Kasumi-1 (cell line): ENCODE results near the gene RNF14.
"Not testable (repeated sequence)": the region's sequence is repeated elsewhere in the genome, so short reads cannot be mapped to it uniquely, and the experiment has no call there.

Source experiments
- DNase-seq, 2 experiments: peaks; one replicate each; lab custom pipeline; 2025; lab: John Stamatoyannopoulos, UW

The RNF14 gene, protein sequence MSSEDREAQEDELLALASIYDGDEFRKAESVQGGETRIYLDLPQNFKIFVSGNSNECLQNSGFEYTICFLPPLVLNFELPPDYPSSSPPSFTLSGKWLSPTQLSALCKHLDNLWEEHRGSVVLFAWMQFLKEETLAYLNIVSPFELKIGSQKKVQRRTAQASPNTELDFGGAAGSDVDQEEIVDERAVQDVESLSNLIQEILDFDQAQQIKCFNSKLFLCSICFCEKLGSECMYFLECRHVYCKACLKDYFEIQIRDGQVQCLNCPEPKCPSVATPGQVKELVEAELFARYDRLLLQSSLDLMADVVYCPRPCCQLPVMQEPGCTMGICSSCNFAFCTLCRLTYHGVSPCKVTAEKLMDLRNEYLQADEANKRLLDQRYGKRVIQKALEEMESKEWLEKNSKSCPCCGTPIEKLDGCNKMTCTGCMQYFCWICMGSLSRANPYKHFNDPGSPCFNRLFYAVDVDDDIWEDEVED

DNA sequence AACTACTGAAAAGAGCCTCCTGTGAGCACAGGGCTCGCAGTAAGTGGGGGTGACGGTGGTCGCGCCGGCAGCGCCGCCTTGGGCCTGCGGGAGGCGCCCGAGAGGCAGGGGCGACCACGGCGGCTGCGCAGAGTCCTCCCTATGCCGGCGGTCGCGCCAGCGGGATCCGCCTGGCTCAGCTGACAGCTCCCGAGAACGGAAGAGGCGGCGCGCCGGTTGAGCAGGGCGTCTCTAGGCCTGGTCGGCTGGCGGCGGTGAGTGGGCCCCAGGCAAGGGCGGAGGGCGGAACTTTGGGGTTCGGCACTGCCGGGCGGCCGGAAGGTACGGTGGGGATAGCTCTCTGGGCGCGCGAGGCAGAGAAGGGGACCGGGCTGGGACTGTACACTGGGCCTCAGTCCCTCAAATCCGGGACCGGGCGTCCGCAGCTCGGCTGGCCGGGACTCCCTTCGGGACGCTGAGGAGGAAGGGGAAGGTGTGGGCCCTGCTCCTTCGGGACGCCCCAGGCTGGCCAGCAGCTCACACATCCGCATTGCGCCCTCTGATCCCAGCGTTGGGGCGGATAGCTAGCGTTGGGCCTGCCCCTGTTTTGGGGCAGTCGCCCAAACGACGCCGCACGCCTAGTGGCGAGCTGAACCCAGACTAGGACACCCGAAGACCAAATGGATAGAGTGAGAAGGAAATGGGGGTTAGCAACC is at the start of gene RNF14:
TSS of gene RNF14 (plus strand) at position 192 of the 695 bp plus-strand sequence. CDS start 4,484 bp downstream, outside the sequence.
- peak; percentile 95 to 97 for DNase-seq

DNA sequence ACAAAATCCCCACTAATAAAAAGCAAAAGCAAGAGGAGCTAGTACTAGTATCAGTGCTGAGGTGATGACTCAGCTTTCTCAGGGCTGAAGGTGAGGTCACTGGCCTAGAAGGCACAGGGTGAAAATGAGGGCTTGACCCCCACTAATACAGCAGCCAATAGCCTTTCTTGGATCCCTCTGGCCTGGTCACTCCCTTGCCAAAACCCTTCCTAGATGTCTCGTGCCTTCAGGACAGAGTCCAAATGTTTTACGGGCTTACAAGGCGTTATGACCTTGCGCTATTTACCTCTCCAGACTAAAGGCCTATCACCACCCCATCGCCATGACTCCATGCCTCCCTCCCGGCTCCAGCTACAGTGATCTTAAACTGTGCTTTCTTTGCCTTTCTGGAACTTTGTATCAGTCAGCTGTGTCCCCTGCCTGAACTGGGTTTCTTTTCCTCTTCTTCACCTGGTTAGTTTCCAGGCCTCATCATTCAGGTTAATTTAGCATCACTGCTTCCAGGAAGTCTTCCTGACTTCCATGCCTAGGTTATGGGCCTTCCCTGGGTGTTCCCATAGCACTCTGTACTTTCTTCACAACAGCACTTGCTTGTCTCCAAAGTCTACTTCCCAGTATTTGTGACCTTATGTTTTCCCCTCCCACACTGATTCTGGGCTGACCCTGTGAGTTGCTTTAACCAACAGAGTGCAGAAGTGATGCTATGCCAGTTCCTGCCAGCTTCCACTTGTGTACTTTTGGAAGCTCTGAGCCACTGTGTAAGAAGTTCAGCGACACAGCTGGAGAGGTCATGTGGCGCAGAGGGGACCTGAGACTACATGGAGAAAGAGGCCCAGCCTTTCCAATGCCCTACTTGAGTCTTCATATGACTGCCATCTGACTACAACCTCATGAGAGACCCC is 49.4 kb upstream of the RNF14 start:
- DNase-seq: no peak

DNA sequence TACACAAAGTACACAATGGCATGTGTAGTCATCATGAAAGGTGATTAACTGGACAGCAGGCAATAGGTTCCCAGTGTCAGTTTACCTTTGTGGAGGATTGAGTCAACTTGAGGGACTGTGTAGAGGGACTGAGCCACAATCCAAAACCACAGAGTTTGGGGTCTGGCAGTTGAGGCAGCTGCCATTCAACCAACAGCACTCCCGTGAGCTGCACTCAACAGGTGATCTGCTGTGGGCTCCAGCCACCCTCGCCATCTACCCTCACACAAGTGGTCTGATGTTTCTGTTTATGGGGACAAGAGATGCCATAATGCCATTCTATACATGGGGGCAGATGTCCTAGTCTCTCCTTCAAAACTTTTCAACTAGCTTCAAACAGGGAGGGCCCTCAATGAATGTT is 48.1 kb upstream of the RNF14 start:
- DNase-seq: no peak

DNA sequence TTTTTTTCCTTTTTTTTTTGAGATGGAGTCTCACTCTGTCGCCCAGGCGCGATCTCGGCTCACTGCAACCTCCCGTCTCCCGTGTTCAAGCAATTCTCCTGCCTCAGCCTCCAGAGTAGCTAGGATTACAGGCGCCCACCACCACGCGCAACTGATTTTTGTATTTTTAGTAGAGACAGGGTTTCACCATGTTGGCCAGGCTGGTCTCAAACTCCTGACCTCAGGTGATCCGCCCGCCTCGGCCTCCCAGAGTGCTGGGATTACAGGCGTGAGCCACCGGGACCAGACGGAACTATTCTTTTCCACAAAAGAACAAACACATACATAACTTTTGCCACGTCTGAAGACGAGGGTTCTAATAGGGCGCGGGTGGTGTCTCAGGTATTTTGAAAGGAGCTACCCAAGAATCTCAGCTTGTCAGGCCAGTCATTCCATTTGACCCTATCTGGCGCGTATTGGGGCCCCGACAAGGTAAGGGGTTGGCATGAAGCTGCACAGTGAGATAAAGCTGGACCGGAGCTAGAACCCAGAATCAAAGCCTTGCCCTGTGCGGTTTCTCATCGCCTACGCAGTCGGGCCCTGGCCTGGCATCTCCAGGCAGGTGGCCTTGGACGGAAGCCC is 46.0 kb upstream of the RNF14 start:
- DNase-seq: not testable (repeated sequence)

DNA sequence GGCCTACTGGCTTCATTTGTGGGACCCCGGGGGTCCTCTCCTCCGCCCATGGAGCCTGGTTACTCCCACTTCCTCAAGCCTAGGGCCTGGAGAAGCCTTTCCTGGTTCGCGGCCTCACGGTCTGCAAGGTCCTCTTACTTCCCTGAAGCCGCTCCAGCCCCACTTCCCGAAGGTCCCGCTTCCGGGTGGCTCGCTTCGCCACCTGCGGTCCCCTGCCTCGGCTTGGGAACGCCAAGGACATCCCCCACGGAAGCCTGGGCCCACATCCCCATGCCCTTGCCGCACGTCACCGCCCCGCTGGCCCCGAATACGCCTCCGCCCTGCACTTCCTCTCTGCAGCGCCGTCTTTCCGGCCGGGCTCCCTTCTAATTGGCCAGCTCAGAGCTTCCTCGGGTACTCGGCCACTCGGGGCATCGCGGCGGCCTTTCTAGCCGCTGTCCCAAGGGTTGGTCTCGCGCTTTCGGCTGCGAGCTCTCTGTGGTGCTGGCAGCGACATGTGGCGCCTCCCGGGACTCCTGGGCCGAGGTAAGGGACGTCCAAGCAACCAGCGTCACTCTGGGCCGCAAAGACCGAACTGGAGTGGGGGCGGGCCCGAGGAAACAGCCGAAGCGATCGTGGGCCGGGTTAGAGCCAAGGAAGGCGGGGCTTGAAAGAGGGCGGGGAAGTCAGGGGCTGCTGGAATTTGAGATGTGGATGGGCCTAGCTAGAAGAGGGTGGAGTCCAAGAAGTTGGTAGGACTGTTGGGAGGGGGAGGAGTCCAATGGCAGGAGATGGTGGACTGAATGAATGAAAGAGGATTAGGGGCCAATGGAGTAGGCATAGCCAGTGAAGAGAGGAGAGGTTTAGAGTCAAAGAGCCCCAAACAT is 45.2 kb upstream of the RNF14 start, which contains the start of gene DELE1:
TSS of gene DELE1 (plus strand) at position 424 of the 866 bp plus-strand sequence. CDS start at position 495, 71 bp downstream.
- peak; percentile 96 to 98 for DNase-seq

DNA sequence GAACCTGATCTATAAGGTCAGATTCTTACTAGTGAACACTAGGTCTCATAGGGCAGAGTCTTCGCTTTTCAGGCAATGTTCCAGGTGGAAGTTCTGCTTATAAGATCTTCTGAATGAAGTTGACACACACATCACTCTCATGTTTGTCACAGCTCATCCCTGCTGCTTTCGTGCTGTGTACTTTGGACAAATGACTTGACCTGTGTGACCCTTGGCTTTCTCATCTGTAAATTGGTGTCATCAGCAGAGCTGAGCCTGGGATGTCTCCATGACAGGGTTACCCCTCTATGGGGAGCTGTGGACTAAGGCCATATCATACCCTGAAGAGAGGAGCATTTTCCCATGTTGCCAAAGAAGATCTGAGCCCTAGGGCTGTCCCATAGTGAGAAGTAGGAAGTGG is 42.5 kb upstream of the RNF14 start:
- no peak for DNase-seq

DNA sequence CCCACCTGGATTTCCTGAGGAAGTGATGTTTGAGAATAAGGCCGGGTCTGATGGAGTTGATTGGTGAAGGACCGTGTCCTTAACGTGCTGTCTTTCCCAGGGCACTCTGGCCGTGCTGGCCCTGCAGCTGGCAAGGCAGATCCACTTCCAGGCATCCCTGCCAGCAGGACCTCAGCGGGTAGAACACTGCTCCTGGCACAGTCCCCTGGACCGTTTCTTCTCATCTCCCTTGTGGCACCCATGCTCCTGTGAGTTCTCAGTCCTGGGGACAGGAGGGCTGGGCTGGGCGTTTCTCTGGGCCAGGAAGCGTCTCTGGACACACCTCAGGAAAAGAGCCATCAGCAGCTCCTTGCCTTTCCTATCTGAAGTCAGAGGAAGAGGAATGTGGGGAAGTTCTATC is 40.9 kb upstream of the RNF14 start:
- no peak for DNase-seq

DNA sequence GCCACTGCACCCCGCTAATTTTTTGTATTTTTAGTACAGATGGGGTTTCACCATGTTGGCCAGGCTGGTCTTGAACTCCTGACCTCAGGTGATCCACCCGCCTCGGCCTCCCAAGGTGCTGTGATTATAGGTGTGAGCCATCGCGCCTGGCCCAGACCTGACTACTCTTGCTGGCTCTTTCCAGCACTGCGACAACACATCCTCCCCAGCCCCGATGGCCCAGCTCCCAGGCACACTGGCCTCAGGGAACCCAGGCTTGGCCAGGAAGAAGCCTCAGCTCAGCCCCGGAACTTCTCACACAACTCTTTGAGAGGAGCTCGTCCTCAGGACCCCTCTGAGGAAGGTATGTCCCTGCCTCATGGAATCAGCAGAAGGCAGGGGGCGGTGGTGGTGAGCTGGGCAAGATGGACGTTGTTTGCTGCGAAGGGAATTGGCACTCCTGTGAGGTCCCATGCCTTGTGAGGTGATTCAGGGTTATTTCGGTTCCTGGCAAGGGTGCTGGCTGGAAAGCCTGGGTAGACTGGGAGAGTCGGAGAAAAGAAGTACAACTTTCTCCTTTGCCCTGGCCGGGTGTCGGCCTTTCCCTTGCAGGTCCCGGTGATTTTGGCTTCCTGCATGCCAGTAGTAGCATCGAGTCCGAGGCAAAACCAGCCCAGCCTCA is 39.4 kb upstream of the RNF14 start:
- no peak for DNase-seq

DNA sequence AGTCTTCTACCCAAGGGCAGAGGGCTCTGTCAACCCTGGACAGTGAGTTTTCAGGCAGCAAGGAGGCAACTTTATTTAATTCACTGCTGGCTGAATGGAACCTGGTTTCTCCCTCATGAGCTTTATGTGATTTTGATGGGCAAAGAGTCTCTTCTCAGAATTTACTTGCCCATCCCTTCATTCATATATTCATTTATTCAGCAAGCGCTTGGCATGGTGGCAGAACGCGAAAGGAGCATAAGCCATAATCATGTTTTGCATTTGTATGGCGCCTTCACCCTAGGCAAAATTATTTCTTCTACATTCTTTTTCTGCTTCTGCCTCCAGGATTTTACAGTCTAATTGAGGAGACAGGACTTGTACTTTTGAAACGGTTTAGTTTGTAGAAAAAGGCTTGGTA is 37.2 kb upstream of the RNF14 start:
- DNase-seq: no peak

DNA sequence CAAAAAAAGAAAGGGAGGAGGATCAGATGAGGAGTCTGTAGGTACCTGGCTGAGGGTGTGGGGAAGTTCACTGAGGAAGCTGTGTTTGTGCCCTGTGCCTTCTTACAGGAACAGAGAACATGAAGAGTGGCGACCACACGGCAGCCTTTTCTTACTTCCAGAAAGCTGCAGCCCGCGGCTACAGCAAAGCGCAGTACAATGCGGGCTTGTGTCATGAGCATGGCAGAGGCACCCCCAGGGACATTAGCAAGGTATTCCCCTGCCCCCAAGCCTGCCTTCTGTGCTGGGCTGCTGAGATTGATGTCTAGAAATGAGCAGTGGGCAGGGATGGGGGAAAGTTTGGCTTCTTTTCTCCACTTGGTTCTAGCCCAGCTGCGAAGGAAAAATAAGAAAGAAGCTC is 35.8 kb upstream of the RNF14 start:
- no peak for DNase-seq

DNA sequence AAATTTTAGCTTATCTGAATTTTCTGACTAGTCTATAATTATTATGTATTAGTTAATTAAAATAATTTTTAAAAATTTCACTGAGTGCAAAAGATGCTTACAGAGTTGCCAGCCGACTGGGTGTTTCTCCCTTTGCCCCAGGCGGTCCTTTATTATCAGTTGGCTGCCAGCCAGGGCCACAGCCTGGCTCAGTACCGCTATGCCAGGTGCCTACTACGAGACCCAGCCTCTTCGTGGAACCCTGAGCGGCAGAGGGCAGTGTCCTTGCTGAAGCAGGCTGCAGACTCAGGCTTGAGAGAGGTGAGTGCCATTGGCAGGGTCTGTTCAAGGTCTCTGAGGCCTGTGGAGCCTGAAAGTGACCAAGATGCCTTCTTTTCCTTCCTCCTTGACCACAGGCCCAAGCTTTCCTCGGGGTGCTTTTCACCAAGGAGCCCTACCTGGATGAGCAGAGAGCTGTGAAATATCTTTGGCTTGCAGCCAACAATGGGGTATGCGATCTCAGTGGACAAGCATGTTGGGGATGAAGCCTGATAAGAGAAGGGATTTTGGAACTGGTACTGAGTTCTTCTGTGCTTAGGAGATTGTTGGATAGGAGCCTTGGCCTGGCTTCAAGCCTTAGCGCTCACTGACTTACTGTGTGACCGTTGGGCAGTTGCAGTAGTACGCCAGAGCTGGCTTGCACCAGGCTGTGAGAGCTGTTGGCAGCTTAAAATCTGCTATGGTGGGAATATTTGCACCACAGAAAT is 34.6 kb upstream of the RNF14 start:
- no peak for DNase-seq

DNA sequence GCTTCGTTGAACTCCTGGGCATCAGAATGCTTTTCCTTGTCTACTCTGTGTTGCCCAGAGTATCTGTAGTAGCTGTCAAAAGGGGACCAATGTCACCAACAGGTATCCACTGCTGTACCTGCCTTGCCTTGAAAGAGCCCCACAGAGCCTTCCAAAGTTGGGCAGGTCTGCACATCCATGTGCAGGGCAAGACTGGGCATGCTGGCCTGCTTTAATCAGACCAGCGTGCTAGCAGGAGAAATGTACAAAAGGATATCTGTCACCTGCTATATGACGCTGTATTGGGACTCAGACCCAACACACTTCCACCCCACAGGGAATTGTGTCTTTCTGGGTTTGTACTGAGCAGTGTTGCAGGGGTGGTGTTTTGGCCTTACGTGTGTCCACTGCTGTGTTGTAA is 33.4 kb upstream of the RNF14 start:
- no peak for DNase-seq

DNA sequence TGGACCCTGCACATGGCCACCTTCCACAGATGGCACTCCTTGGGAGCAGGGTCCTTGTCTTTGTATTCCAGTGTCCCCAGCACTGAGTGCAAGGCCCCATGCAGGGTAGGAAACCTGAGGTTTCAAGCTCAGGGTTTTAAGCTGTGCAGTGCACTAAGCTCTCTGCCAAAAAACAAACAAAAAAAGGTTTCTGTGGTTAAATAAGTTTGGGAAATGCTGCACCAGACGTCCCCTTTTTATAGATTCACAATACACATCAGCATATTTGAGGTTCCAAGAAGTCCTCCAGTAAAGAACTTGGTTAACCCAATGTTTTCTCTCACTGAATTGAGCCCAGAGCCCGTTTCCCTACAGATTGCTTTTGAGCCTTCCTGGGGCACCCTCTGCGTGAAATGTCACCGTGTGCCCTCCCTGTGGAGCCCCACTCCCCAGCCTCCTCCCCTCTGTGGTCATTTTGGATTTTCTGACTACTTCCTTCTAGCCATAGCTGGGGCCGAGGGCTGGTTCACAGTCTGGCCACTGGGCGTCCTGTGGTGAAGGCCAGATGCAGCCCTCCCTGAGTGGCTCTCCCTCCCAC is 28.1 kb upstream of the RNF14 start:
- DNase-seq: no peak

DNA sequence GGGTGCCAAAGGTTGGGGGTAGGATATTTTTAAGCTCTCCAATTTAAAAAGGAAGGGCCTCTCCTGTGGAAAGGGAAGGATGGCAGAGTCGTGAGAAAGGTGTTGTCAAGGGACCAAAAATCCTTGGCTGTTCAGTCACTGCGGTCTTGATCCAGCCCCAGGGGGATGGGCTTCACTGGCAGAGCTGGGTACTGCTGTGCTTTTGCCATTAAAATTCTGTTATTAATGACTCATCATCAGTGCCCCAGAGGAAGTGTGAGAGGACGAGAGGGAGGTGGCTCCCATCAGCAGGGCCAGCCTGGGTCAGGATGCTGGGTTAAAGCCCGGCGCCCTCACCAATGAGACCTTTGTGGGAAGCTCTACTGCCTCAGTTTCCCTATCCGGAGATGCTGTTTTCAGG is 27.6 kb upstream of the RNF14 start:
- no peak for DNase-seq

DNA sequence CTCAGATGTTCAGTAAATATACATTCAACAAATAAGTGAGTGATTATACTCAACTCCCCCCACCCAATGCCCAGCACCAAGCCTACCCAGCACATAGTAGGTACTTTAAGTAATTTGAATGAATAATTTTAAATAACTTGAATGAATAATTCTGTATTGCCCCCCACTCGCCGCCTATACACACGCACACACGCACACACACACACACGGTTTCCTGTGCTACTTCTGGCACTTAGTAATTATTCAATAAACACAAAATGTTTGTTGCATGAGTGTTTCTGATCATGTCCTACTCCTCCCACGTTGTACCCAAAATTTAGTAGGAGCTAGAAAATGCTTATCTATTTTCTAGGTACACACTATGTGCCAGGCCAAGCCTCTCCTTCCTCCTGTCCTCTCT is 27.1 kb upstream of the RNF14 start:
- DNase-seq: no peak

DNA sequence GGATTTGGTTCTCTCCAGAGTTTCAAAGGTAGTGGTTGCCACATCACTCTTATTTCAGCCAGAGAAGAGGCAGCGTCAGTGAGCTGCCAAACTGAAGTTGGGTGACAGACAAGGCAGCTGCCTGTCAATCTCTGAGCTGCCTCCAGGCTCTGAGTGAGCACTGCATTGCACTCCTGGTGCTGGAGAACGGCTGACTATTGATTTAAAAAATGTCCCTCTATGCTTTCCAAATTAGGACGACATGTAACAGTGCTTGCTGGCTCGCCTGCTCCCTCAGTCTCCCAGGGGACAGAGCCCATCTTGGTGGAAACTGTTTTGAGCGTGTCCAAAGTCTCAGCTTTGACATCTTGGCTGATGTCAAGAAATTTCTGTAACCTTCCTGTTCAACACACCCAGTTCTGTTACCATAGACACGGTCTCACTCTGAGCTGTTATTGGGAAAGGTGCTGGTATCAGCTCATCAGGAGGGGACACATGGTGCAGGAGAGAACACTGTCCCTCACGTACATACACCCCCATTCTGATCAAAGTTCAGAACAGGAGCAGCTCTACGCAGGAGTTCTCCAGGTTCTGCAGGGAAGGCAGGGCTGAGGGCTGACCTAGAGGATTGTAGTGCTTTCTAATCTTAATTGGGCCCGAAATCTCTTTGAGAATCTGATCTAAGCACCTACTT is 26.6 kb upstream of the RNF14 start:
- no peak for DNase-seq

DNA sequence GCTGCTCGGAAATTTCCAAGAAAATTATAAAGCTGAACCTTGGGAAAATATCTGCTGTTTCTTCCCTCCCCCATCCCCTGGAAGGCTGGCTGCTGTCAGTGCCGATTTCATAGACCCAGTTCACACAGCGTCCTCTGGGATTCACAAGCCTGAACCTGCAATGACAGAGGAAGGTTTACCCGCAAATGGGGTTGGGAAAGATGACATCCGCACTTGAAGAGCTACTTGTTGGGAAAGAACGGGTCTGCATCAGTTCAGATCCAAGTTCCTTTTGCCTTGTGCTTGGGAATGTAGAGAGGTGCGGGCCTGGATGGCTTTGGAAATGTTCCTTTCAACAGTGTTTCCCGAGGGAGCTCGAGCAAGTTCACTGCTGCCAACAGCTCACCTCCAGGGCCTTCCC is 24.8 kb upstream of the RNF14 start:
- no peak for DNase-seq

DNA sequence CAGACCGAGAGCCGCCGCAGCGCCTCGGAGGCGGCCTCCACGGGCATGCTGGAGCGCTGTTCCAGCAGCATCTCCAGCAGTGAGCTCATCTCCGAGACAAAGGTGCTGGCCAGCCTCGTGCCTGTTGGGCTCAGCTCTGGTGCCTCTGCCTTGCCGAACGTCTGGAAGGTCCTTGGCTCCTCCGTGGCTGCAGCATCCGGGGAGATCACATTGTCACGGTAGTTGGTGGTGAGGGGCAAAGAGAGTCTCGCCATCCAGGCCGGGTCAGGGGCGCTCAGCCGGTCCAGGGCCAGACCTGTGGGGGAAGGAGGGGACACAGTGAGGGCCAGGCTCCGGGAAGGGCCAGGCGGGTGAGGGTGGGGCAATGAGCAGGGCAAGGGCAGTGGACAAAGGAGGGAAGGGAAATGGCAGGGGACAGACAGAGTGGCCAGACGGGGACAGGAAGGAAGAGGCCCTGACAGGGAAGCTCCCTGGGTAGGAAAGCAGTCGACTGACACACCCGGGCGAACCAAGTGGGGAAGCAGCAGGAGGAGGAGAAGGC is 23.3 kb upstream of the RNF14 start:
- no peak for DNase-seq
